Measurements from ENCODE around the gene PTK6.

DNA sequence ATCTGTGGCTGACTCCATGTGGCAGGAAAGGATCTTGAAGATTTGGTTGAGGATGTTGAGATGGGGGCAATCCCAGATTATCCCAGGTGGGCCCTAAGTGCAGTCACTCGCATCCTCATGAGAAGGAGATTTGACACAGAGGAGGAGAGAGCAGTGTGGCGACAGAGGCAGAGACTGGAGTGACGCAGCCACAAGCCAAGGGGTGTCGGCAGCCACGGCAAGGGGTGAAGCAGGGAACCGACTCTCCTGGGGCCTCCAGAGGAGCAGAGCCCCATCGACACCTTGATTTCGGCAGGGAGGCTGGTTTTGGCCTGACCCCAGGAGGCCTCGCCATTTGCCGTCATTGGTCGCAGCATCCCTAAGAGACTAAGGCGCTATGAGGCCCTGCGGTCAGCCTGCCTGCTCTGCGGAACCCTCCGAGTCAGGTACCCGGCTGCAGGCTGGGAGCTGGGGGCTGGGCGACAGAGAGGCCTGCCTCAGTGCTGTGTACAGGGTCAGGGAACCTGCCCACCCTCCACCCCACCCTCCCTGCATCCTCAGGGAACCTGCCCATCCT lies 50.8 kb downstream of the PTK6 start:
- TF ChIP-seq SP1 (IDR thresholded peaks at IDR 0.05), result no peak
- no peak for TF ChIP-seq CTBP1 (IDR thresholded peaks at IDR 0.05; ENCODE audit: borderline replicate concordance)
- no peak for TF ChIP-seq FOXA1 (IDR thresholded peaks at IDR 0.05)
- TF ChIP-seq LEF1 (IDR thresholded peaks at IDR 0.05; ENCODE audit: borderline replicate concordance), result no peak
